PC-3 (cell line): Measurements from ENCODE around the gene ACBD5.

Source experiments
- CTCF ChIP-seq: fragments of 300-600 bp; sonication (generic); conservative IDR thresholded peaks from 2 replicates; pipeline ENCODE4 v1.5.1; 2017; ENCODE audit warnings: antibody characterized with exemption, low read depth, mild to moderate bottlenecking, low read length
- EZH2phosphoT487 ChIP-seq: fragments of 300-600 bp; sonication (generic); IDR thresholded peaks from 2 replicates; pipeline ENCODE4 v1.6.1; 2018; ENCODE audit warnings: mild to moderate bottlenecking, antibody characterized with exemption, low read length, borderline replicate concordance

- TF ChIP-seq EZH2phosphoT487 (no peak), CTCF (peak; percentile 61)
Measured at GRCh38 chr10:27223964-27224363, 16.6 kb downstream of the ACBD5 start.
